Neural progenitor cell (in vitro differentiated cells): ENCODE results near the gene LMO4. TPM values are rescaled to one million over a fixed set of nuclear protein-coding genes. Genes with fewer than 3 reads are reported as not detected.

Experiments used
- DNase-seq: peaks from one replicate; pipeline ENCODE4 v3.0.0-alpha.2; 2016; ENCODE audit warnings: low spot score
- H2AFZ ChIP-seq: fragments of 200-600 bp; sonication (generic); replicated peaks from 2 replicates; pipeline ENCODE4 v1.6.1; 2016; ENCODE audit warnings: antibody characterized with exemption
- H3F3A ChIP-seq: fragments of 200-600 bp; sonication (generic); 2 replicates; pipeline ENCODE4 v1.6.1; 2016; ENCODE audit warnings: antibody characterized with exemption, low read depth
- H3K27ac ChIP-seq: fragments of 200-600 bp; sonication (generic); 2 replicates; pipeline ENCODE4 v1.5.1; 2016; ENCODE audit warnings: mild to moderate bottlenecking
- H3K27me3 ChIP-seq: fragments of 200-600 bp; sonication (generic); 2 replicates; pipeline ENCODE4 v1.6.1; 2016; ENCODE audit warnings: mild to moderate bottlenecking, moderate library complexity
- H3K36me3 ChIP-seq: fragments of 200-600 bp; sonication (generic); 2 replicates; pipeline ENCODE4 v1.5.1; 2016
- H3K4me1 ChIP-seq: fragments of 200-600 bp; sonication (generic); 2 replicates; pipeline ENCODE4 v1.6.1; 2016; ENCODE audit warnings: mixed run types
- H3K4me2 ChIP-seq: fragments of 200-600 bp; sonication (generic); 2 replicates; pipeline ENCODE4 v1.6.1; 2016
- H3K4me3 ChIP-seq: fragments of 200-600 bp; sonication (generic); 2 replicates; pipeline ENCODE4 v1.5.1; 2016
- H3K79me2 ChIP-seq: fragments of 200-600 bp; sonication (generic); 2 replicates; pipeline ENCODE4 v1.6.1; 2016; ENCODE audit warnings: low read depth
- H3K9ac ChIP-seq: fragments of 200-600 bp; sonication (generic); 2 replicates; pipeline ENCODE4 v1.6.1; 2016
- H3K9me3 ChIP-seq: fragments of 200-600 bp; sonication (generic); 2 replicates; pipeline ENCODE4 v1.5.1; 2016; ENCODE audit warnings: low read depth
- H4K20me1 ChIP-seq: fragments of 200-600 bp; sonication (generic); 2 replicates; pipeline ENCODE4 v1.6.1; 2016; ENCODE audit warnings: low read depth
- H3K27ac Mint-ChIP-seq: 3 replicates; pipeline ENCODE4 v1.8.0; 2021; ENCODE audit warnings: mixed read lengths
- H3K27me3 Mint-ChIP-seq: 2 replicates; pipeline ENCODE4 v1.8.0; 2022; ENCODE audit warnings: low read depth, mild to moderate bottlenecking, inconsistent platforms, moderate library complexity, mixed read lengths; ENCODE audit not compliant: insufficient read depth
- H3K36me3 Mint-ChIP-seq: 3 replicates; pipeline ENCODE4 v1.8.0; 2021; ENCODE audit warnings: mixed read lengths
- H3K4me1 Mint-ChIP-seq: 3 replicates; pipeline ENCODE4 v1.8.0; 2021; ENCODE audit warnings: mixed read lengths
- H3K4me3 Mint-ChIP-seq: 3 replicates; pipeline ENCODE4 v1.8.0; 2021; ENCODE audit warnings: mild to moderate bottlenecking, moderate library complexity, mixed read lengths
- H3K9me3 Mint-ChIP-seq: 3 replicates; pipeline ENCODE4 v1.8.0; 2020; ENCODE audit warnings: mixed read lengths
- CTCF ChIP-seq: fragments of 200-600 bp; sonication (generic); IDR thresholded peaks from 2 replicates; pipeline ENCODE4 v1.5.1; 2017; ENCODE audit warnings: antibody characterized with exemption, mild to moderate bottlenecking
- EZH2 ChIP-seq: fragments of 200-600 bp; sonication (generic); IDR thresholded peaks from 2 replicates; pipeline ENCODE4 v1.6.1; 2017; ENCODE audit warnings: antibody characterized with exemption, mild to moderate bottlenecking, moderate library complexity
- EZH2phosphoT487 ChIP-seq: fragments of 200-600 bp; sonication (generic); IDR thresholded peaks from 2 replicates; pipeline ENCODE4 v1.6.1; 2017; ENCODE audit warnings: antibody characterized with exemption
- total RNA-seq: library from RNA; depleted of rRNA; stranded (reverse); fragments of >200 nt; gene quantifications from 2 replicates; pipeline ENCODE4 v1.2.3, GENCODE V29; 2015; ENCODE audit warnings: low replicate concordance

The LMO4 gene
- total RNA-seq, 1 donor from 2014 or later: 112 TPM

DNA sequence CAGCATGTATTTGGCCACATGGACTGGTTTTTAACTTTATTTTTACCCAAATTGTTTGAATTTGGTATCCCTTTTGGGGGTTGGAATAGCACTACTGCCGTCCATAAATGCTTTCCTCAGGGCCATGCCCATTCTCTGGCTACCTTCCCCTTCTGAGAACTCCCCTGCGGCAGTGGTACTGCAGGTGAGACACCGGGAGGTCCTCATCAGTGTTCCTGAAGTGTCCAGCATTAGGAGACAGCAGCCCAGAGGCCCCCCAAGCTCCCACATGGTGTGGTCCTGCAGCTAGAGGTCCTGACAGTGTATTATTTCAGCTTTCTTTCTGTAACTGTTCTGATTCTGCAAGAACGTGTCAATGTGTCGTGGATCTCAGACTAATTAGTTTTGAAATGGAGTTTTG lies 8.9 kb downstream of the LMO4 start:
- no peak overlapping the region for H3K27ac ChIP-seq
- no peaks in the 10 kb centered on the region for H3K9me3 ChIP-seq
- H3K79me2 ChIP-seq: peaks cover 93% of the 10 kb centered on the region
- DNase-seq: no peak
- H3F3A ChIP-seq: peaks cover 37% of the 10 kb centered on the region
- no peak overlapping the region for H2AFZ ChIP-seq
- no peak overlapping the region for H3K4me3 ChIP-seq
- no peaks in the 10 kb centered on the region for H3K27me3 Mint-ChIP-seq
- peaks cover 59% of the 10 kb centered on the region for H4K20me1 ChIP-seq
- peaks cover 16% of the 10 kb centered on the region for H3K36me3 ChIP-seq
- no peak overlapping the region for H3K27ac Mint-ChIP-seq
- H3K4me3 Mint-ChIP-seq: no peak overlapping the region
- H3K4me2 ChIP-seq: peak overlapping the region; percentile 98
- TF ChIP-seq EZH2phosphoT487 (no peak), CTCF (no peak), EZH2 (no peak)
- H3K27me3 ChIP-seq: no peaks in the 10 kb centered on the region
- H3K4me1 Mint-ChIP-seq: peaks cover 37% of the 10 kb centered on the region
- no peak overlapping the region for H3K9ac ChIP-seq
- H3K4me1 ChIP-seq: peaks cover 62% of the 10 kb centered on the region
- peaks cover 35% of the 10 kb centered on the region for H3K36me3 Mint-ChIP-seq
- H3K9me3 Mint-ChIP-seq: no peaks in the 10 kb centered on the region

DNA sequence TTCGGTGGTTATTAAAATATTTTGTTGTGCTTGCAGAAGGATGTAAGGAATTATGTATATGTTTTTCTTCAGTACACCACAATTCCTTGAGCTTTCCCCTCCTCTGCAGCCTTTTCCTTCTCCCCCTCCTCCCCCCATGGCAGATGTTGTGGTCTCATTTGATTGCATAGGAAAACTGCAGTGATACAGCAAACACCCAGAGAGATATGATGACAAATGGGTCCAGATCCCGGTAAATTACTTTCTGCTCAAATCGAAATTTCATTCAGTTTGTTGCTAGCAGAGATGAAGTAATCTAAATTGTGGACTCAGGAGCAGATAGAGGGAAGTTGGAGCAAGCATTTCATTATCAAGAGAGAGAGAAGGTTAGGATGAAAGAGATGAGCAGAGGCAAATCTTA lies 9.9 kb downstream of the LMO4 start:
- Histone ChIP-seq H3F3A (peaks cover 34% of the 10 kb centered on the region), H3K36me3 (peaks cover 14% of the 10 kb centered on the region), H2AFZ (no peak overlapping the region), H3K9ac (no peak overlapping the region), H3K4me1 (peaks cover 62% of the 10 kb centered on the region), H3K4me2 (peak overlapping the region; percentile 39), H3K79me2 (peaks cover 92% of the 10 kb centered on the region), H3K4me3 (no peak overlapping the region), H3K27me3 (no peaks in the 10 kb centered on the region), H3K9me3 (no peaks in the 10 kb centered on the region), H3K27ac (no peak overlapping the region), H4K20me1 (peaks cover 59% of the 10 kb centered on the region)
- H3K4me3 Mint-ChIP-seq: no peak overlapping the region
- no peak for DNase-seq
- H3K36me3 Mint-ChIP-seq: peaks cover 30% of the 10 kb centered on the region
- peaks cover 30% of the 10 kb centered on the region for H3K4me1 Mint-ChIP-seq
- H3K27ac Mint-ChIP-seq: no peak overlapping the region
- no peaks in the 10 kb centered on the region for H3K9me3 Mint-ChIP-seq
- no peak for TF ChIP-seq CTCF
- no peak for TF ChIP-seq EZH2phosphoT487
- no peak for TF ChIP-seq EZH2
- H3K27me3 Mint-ChIP-seq: no peaks in the 10 kb centered on the region

DNA sequence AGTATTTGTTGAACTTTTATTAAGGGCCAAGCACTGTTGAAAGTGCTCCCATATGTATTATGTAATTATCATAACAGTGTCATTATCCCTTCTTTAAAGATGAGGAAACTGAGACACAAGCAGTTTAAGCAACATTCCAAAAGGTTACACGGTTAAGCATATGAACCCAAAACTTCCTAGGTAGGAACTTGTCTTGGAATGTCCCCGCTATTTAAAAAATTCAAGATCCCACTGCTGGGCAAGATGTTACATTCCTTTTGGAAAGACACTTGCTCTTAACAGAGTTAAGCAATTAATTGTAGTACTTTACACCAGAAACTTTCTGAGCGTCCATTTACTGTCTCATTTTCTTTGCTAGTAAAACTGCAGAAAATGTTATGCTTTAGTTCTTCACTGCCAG lies 15.6 kb downstream of the LMO4 start:
- no peaks in the 10 kb centered on the region for H3K27me3 Mint-ChIP-seq
- no peak for DNase-seq
- H3K79me2 ChIP-seq: peaks cover 51% of the 10 kb centered on the region
- H3K4me3 ChIP-seq: no peak overlapping the region
- no peak overlapping the region for H3K4me3 Mint-ChIP-seq
- H3K27ac ChIP-seq: no peak overlapping the region
- peaks cover 40% of the 10 kb centered on the region for H3K36me3 Mint-ChIP-seq
- peaks cover 32% of the 10 kb centered on the region for H3K36me3 ChIP-seq
- no peaks in the 10 kb centered on the region for H3K9me3 ChIP-seq
- no peaks in the 10 kb centered on the region for H3K27me3 ChIP-seq
- H2AFZ ChIP-seq: no peak overlapping the region
- no peak for TF ChIP-seq CTCF
- TF ChIP-seq EZH2: no peak
- TF ChIP-seq EZH2phosphoT487: no peak
- H3K9ac ChIP-seq: no peak overlapping the region
- H4K20me1 ChIP-seq: peaks cover 25% of the 10 kb centered on the region
- H3K9me3 Mint-ChIP-seq: no peaks in the 10 kb centered on the region
- peaks cover 30% of the 10 kb centered on the region for H3K4me1 ChIP-seq
- no peak overlapping the region for H3K27ac Mint-ChIP-seq
- H3K4me2 ChIP-seq: peak overlapping the region; percentile 35
- peaks cover 2% of the 10 kb centered on the region for H3K4me1 Mint-ChIP-seq
- peaks cover 13% of the 10 kb centered on the region for H3F3A ChIP-seq
